Raji (cell line): ENCODE measurements around the gene STH.

Experiments used
- POLR2A ChIP-seq: IDR thresholded peaks from 2 replicates; pipeline ENCODE4 v1.6.1; 2011; ENCODE audit warnings: low read depth, low read length, control low read depth; ENCODE audit not compliant: insufficient read depth

The STH gene

GRCh38 chr17:45976755-45977505 is 22.1 kb upstream of the STH start:
- no peak for TF ChIP-seq POLR2A

DNA sequence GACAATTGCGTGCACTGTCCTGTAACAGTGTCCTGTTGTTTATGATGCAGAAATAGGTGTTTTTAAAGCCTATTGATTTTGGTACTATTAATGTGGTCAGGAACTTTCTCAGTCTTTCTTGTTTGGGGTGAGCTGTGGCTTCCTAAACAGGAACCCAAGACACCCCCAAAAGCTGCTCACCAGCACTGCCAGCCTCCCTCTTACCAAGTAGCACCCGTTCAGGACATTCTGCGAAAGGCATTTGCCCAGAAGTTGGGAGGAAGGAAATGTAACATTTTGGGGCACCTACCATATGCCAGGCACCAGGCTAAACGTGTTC is 21.6 kb upstream of the STH start:
- no peak for TF ChIP-seq POLR2A

- TF ChIP-seq POLR2A = no peak
These were observed 20.9 kb upstream of the STH start for GRCh38 chr17:45977976-45978626.

GRCh38 chr17:45979137-45979536 is 19.9 kb upstream of the STH start:
- no peak for TF ChIP-seq POLR2A

GRCh38 chr17:45980855-45981254 is 18.2 kb upstream of the STH start:
- no peak for TF ChIP-seq POLR2A

DNA sequence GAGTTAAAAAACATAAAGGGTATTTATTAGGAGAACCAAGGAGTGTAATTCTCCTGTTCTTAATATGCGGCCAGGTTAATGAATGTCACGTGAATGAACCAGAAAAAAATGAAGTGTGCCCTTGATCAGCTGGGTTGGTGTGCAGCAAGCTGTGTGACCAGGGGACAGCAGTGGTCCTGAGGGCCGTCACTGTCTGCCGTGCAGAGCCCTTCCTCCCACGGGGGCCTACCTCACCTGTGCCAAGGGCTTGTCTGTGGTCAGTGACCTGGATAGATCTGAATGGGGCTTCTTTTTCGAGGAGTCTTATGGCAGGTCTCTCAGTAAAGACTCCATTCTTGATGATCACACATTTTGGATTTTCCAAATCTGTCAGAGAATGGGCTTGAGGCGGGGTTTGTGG is 17.7 kb upstream of the STH start:
- no peak for TF ChIP-seq POLR2A

DNA sequence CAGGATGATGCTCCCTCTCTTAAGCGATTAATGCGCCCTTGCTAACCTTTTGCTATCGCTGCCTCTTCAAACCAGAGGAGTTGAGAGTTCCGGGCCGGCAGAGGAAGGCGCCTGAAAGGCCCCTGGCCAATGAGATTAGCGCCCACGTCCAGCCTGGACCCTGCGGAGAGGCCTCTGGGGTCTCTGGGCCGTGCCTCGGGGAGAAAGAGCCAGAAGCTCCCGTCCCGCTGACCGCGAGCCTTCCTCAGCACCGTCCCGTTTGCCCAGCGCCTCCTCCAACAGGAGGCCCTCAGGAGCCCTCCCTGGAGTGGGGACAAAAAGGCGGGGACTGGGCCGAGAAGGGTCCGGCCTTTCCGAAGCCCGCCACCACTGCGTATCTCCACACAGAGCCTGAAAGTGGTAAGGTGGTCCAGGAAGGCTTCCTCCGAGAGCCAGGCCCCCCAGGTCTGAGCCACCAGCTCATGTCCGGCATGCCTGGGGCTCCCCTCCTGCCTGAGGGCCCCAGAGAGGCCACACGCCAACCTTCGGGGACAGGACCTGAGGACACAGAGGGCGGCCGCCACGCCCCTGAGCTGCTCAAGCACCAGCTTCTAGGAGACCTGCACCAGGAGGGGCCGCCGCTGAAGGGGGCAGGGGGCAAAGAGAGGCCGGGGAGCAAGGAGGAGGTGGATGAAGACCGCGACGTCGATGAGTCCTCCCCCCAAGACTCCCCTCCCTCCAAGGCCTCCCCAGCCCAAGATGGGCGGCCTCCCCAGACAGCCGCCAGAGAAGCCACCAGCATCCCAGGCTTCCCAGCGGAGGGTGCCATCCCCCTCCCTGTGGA is 16.0 kb upstream of the STH start:
- no peak for TF ChIP-seq POLR2A

GRCh38 chr17:45983614-45984310 is 15.3 kb upstream of the STH start:
- TF ChIP-seq POLR2A = no peak

- no peak for TF ChIP-seq POLR2A
These were observed 14.7 kb upstream of the STH start for GRCh38 chr17:45984368-45984767.

GRCh38 chr17:45985447-45985846 is 13.6 kb upstream of the STH start:
- TF ChIP-seq POLR2A = no peak

DNA sequence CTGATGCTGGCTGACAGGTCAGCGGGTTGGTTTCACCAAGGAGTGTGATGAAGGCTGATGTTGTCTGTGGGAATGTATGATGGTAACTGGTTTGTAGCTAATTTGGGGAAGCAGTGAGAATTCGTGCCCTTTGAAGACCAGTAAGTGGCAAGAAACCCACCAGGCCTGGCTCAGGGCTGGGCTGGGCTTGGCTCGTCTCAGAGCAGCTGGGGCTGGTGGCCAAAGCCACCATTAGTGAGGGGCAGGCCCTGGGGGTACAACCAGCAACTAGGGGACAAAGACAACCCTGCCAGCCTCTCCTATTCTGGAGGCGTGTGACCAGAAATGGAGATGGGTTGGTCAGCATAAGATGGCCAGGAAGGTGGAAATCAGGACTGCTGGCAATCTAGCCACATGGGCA is 13.0 kb upstream of the STH start:
- TF ChIP-seq POLR2A = no peak

- TF ChIP-seq POLR2A = no peak
These were observed 11.3 kb upstream of the STH start for GRCh38 chr17:45987706-45988105.

DNA sequence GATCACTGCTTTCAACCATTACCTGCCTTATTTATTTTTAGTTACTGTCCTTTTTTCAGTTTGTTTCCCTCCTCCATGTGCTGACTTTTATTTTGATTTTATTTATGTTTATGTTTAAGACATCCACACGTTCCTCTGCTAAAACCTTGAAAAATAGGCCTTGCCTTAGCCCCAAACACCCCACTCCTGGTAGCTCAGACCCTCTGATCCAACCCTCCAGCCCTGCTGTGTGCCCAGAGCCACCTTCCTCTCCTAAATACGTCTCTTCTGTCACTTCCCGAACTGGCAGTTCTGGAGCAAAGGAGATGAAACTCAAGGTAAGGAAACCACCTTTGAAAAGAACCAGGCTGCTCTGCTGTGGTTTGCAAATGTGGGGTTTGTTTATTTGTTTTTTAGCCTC is 9.3 kb upstream of the STH start:
- TF ChIP-seq POLR2A = no peak

GRCh38 chr17:45990886-45991285 is 8.2 kb upstream of the STH start:
- TF ChIP-seq POLR2A = no peak

GRCh38 chr17:45991341-45991740 is 7.7 kb upstream of the STH start:
- no peak for TF ChIP-seq POLR2A
